Measurements from ENCODE around the gene MIB1.
A peak's percentile ranks its signal among the peaks of the same experiment; 100 is the strongest.

Gene MIB1

DNA sequence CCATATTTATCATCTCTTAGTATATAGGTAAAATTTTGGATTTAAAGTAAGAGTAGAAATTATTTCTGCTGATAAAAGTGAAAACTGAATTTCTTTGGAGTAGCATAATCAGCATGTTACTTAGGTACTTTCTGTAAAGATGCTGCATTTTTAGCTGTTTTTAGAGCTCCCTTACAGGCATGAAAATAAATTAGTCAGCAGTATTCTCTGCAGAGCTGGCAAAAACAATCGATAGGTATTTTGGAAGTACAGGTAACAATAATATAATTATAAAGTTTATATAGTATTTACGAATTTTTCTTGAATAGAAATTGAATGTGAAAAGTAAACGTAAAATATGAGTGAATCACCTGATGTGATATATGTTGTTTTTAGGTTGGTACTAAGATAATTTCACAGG is 83.3 kb downstream of the MIB1 start:
- no peak for TF ChIP-seq EZH2 (optimal IDR thresholded peaks at IDR 0.05; ENCODE audit: low read depth, low read length)
- TF ChIP-seq, protein P1, sequence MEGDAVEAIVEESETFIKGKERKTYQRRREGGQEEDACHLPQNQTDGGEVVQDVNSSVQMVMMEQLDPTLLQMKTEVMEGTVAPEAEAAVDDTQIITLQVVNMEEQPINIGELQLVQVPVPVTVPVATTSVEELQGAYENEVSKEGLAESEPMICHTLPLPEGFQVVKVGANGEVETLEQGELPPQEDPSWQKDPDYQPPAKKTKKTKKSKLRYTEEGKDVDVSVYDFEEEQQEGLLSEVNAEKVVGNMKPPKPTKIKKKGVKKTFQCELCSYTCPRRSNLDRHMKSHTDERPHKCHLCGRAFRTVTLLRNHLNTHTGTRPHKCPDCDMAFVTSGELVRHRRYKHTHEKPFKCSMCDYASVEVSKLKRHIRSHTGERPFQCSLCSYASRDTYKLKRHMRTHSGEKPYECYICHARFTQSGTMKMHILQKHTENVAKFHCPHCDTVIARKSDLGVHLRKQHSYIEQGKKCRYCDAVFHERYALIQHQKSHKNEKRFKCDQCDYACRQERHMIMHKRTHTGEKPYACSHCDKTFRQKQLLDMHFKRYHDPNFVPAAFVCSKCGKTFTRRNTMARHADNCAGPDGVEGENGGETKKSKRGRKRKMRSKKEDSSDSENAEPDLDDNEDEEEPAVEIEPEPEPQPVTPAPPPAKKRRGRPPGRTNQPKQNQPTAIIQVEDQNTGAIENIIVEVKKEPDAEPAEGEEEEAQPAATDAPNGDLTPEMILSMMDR (IDR thresholded peaks at IDR 0.05; ENCODE audit: low read length) = no peak
- TF ChIP-seq EZH2phosphoT487 (IDR thresholded peaks at IDR 0.05; ENCODE audit: low read length) = no peak
- peaks cover 18% of the 10 kb centered on the region for H3F3A ChIP-seq (ENCODE audit: insufficient read depth, low read length)
- H3K9me2 ChIP-seq (replicated peaks; ENCODE audit: insufficient read depth, low read length) = no peaks in the 10 kb centered on the region
- no peaks in the 10 kb centered on the region for H3K27me3 ChIP-seq (replicated peaks; ENCODE audit: insufficient read depth, low read length)
- H3K36me3 ChIP-seq (replicated peaks; ENCODE audit: insufficient read depth, low read length) = no peaks in the 10 kb centered on the region
- peaks cover 24% of the 10 kb centered on the region for H3K4me1 ChIP-seq (ENCODE audit: low read length)
- H3K4me2 ChIP-seq (ENCODE audit: low read depth, low read length) = no peak overlapping the region
- no peak overlapping the region for H3K4me3 ChIP-seq (ENCODE audit: low read length)
- H2AFZ ChIP-seq (ENCODE audit: low read length) = no peak overlapping the region
- H3K9me3 ChIP-seq (replicated peaks; ENCODE audit: insufficient read depth, low read length) = no peaks in the 10 kb centered on the region
- H3K27ac ChIP-seq (ENCODE audit: low read length) = no peak overlapping the region
- no peak for DNase-seq
- no peak overlapping the region for H3K9ac ChIP-seq (ENCODE audit: low read length)
- H3K79me2 ChIP-seq (ENCODE audit: low read length) = peaks cover 3% of the 10 kb centered on the region; the same call in 1 of the 2 replicates
- no peaks in the 10 kb centered on the region for H4K20me1 ChIP-seq (ENCODE audit: insufficient read depth, low read length)

DNA sequence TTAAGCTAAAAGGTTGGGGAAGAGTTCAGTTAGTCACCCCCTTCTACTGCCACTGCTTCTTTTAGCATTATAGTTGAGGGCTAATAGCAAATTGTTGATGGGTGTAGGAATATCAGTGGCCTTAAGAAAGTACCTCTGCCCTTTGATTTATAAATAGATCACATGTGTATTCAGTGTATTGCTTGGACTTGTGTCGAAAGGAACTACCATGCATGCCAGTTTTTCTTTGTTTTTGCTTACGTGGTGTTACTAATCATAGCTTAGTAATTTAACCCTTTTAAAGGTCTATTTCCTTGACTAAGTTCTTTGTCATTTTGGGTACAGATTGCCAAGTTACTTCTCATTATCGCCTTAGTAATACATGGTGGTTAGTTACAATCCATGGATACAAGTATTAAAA is 85.6 kb downstream of the MIB1 start:
- H3K9me3 ChIP-seq (replicated peaks; ENCODE audit: insufficient read depth, low read length) = no peaks in the 10 kb centered on the region
- TF ChIP-seq, protein P1 (IDR thresholded peaks at IDR 0.05; ENCODE audit: low read length) = no peak
- no peak for TF ChIP-seq EZH2phosphoT487 (IDR thresholded peaks at IDR 0.05; ENCODE audit: low read length)
- TF ChIP-seq EZH2 (optimal IDR thresholded peaks at IDR 0.05; ENCODE audit: low read depth, low read length) = no peak
- peaks cover 3% of the 10 kb centered on the region; the same call in 1 of the 2 replicates for H3K79me2 ChIP-seq (ENCODE audit: low read length)
- H3K9me2 ChIP-seq (replicated peaks; ENCODE audit: insufficient read depth, low read length) = no peaks in the 10 kb centered on the region
- peak overlapping the region; percentile 38; the same call in 1 of the 2 replicates for H3K9ac ChIP-seq (ENCODE audit: low read length)
- no peaks in the 10 kb centered on the region for H4K20me1 ChIP-seq (ENCODE audit: insufficient read depth, low read length)
- peak overlapping the region; percentile 66 for H3K4me2 ChIP-seq (ENCODE audit: low read depth, low read length)
- H3K27me3 ChIP-seq (replicated peaks; ENCODE audit: insufficient read depth, low read length) = no peaks in the 10 kb centered on the region
- peak overlapping the region; percentile 40 for H3K4me3 ChIP-seq (ENCODE audit: low read length)
- H2AFZ ChIP-seq (ENCODE audit: low read length) = no peak overlapping the region
- H3K4me1 ChIP-seq (ENCODE audit: low read length) = peaks cover 24% of the 10 kb centered on the region
- H3K36me3 ChIP-seq (replicated peaks; ENCODE audit: insufficient read depth, low read length) = no peaks in the 10 kb centered on the region
- H3K27ac ChIP-seq (ENCODE audit: low read length) = peak overlapping the region; percentile 73
- peak; percentile 73 for DNase-seq
- H3F3A ChIP-seq (ENCODE audit: insufficient read depth, low read length) = peaks cover 18% of the 10 kb centered on the region

DNA sequence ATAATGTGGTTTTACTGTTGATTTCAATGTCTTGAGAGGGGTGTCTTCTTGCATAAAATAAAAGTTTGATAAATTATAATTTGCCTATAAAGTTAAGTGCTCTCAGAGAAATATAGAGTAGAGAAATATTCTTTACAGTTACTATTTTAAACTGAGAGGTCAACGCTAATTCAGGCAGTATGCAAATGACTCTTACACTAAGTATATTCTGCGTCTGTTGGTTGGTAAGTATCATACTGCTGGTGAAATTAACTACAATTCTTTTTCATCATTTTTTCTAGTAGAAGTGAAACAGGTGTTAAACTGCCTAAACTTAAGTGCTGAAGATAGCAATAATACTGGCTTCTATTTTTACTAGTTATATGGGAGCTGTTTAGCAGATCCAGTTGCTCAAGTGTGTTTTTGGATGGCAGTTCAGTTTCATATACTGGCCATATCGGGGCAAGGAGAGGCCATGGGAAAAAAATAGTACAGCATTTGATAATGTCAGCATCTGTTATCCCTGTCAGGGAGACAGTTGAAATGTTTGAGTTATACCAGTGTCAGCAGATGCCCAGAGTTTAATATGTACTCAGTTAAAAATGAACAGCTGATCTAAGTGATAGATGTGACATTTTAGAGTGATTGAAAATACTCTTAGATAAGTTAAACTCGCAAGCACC is 86.2 kb downstream of the MIB1 start:
- peaks cover 18% of the 10 kb centered on the region for H3F3A ChIP-seq (ENCODE audit: insufficient read depth, low read length)
- H3K9ac ChIP-seq (ENCODE audit: low read length) = peak overlapping the region; percentile 38; the same call in 1 of the 2 replicates
- no peaks in the 10 kb centered on the region for H4K20me1 ChIP-seq (ENCODE audit: insufficient read depth, low read length)
- no peaks in the 10 kb centered on the region for H3K27me3 ChIP-seq (replicated peaks; ENCODE audit: insufficient read depth, low read length)
- H3K4me3 ChIP-seq (ENCODE audit: low read length) = peak overlapping the region; percentile 40
- H2AFZ ChIP-seq (ENCODE audit: low read length) = 0 out of 2 replicates have a peak overlapping the region, but pooled peaks have one; percentile 6
- peak overlapping the region; percentile 66 for H3K4me2 ChIP-seq (ENCODE audit: low read depth, low read length)
- peaks cover 24% of the 10 kb centered on the region for H3K4me1 ChIP-seq (ENCODE audit: low read length)
- H3K79me2 ChIP-seq (ENCODE audit: low read length) = peaks cover 3% of the 10 kb centered on the region; the same call in 1 of the 2 replicates
- TF ChIP-seq, protein P1 (IDR thresholded peaks at IDR 0.05; ENCODE audit: low read length) = no peak
- TF ChIP-seq EZH2phosphoT487 (IDR thresholded peaks at IDR 0.05; ENCODE audit: low read length) (no peak), EZH2 (optimal IDR thresholded peaks at IDR 0.05; ENCODE audit: low read depth, low read length) (no peak)
- DNase-seq = peak; percentile 63
- no peaks in the 10 kb centered on the region for H3K36me3 ChIP-seq (replicated peaks; ENCODE audit: insufficient read depth, low read length)
- no peaks in the 10 kb centered on the region for H3K9me3 ChIP-seq (replicated peaks; ENCODE audit: insufficient read depth, low read length)
- peak overlapping the region; percentile 73 for H3K27ac ChIP-seq (ENCODE audit: low read length)
- H3K9me2 ChIP-seq (replicated peaks; ENCODE audit: insufficient read depth, low read length) = no peaks in the 10 kb centered on the region

All from MM.1S (cell line).